GM12891 (cell line): Measurements from ENCODE around the gene GALNT3.

ENCODE experiments used
- POLR2A ChIP-seq: IDR thresholded peaks from 2 replicates; pipeline ENCODE4 v1.6.1; 2011; ENCODE audit warnings: low read depth, low read length, control low read depth
- POLR2AphosphoS5 ChIP-seq: IDR thresholded peaks from 2 replicates; pipeline ENCODE4 v1.6.1; 2011; ENCODE audit warnings: low read depth, low read length, control low read depth
- SPI1 ChIP-seq: IDR thresholded peaks from 2 replicates; pipeline ENCODE4 v1.6.1; 2011; ENCODE audit warnings: low read depth, low read length, control low read depth
- TAF1 ChIP-seq: IDR thresholded peaks from 2 replicates; pipeline ENCODE4 v1.6.1; 2011; ENCODE audit warnings: low read depth, low read length, control low read depth

GRCh38 chr2:165699946-165700345, 94.1 kb downstream of the GALNT3 start:
- TF ChIP-seq POLR2A (no peak), POLR2AphosphoS5 (no peak), SPI1 (no peak), TAF1 (no peak)
